ENCODE results near the gene HOXB7. TPM values are rescaled to one million over a fixed set of nuclear protein-coding genes. Genes with fewer than 3 reads are reported as not detected.

Gene HOXB7
- total RNA-seq, 1 donor from 2014 or later: 3.6 TPM

DNA sequence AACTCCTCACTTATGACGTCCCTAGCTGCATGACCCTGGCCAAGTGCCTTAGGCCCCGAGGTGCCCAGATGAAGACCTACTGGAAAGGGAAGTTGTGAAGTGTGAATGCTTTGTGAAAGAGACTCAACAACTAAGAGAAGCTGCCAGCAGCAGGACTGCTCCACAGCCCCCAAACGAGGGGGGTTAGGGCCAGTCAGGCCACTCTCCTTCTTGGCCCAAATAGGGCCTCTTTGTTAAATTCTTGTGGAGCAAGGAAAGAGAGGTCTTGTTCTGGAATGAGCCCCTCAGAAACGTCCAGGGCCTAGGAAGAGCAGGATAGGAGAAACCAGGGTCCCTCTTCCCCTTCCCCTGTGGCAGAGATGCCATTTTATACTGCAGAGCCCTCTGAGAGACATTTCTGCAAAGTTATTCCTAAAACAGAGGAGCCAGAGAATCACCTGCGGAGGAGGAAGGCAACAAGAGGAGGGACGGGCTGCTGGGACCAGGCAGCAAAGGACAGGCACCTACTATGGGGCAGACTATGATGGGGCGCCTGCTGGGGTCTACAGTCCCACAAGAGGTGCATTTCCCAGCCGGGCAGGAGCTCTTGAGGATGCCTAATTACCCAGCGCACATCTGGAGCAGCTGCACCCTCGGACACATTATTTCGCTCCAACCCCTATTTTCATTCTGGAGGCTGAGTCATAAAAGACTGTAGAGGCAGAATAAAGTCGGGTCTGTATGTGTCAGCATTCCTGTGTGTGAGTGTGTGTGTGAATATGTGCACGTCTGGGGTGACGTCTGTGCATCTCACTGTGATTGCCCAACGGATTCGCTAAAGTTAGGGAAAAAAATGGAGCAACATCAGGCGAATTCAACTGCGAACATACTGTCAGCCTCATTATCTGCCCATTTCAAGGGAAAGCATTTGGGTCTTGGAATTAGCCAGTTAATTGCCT is 26.8 kb upstream of the HOXB7 start:
- H3K27me3 Mint-ChIP-seq (ENCODE audit: unreplicated experiment): peaks cover 39% of the 10 kb centered on the region
- no peaks in the 10 kb centered on the region for H3K36me3 Mint-ChIP-seq (ENCODE audit: low read depth, unreplicated experiment)
- no peaks in the 10 kb centered on the region for H3K9me3 Mint-ChIP-seq (ENCODE audit: unreplicated experiment)
- TF ChIP-seq, protein P1, sequence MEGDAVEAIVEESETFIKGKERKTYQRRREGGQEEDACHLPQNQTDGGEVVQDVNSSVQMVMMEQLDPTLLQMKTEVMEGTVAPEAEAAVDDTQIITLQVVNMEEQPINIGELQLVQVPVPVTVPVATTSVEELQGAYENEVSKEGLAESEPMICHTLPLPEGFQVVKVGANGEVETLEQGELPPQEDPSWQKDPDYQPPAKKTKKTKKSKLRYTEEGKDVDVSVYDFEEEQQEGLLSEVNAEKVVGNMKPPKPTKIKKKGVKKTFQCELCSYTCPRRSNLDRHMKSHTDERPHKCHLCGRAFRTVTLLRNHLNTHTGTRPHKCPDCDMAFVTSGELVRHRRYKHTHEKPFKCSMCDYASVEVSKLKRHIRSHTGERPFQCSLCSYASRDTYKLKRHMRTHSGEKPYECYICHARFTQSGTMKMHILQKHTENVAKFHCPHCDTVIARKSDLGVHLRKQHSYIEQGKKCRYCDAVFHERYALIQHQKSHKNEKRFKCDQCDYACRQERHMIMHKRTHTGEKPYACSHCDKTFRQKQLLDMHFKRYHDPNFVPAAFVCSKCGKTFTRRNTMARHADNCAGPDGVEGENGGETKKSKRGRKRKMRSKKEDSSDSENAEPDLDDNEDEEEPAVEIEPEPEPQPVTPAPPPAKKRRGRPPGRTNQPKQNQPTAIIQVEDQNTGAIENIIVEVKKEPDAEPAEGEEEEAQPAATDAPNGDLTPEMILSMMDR (IDR thresholded peaks at IDR 0.05; ENCODE audit: unreplicated experiment): no peak
- H3K4me3 Mint-ChIP-seq (ENCODE audit: unreplicated experiment): no peak overlapping the region
- peaks cover 11% of the 10 kb centered on the region for H3K4me1 Mint-ChIP-seq (ENCODE audit: unreplicated experiment)
- no peak overlapping the region for H3K27ac Mint-ChIP-seq (ENCODE audit: unreplicated experiment)
- DNase-seq (ENCODE audit: low spot score): no peak

DNA sequence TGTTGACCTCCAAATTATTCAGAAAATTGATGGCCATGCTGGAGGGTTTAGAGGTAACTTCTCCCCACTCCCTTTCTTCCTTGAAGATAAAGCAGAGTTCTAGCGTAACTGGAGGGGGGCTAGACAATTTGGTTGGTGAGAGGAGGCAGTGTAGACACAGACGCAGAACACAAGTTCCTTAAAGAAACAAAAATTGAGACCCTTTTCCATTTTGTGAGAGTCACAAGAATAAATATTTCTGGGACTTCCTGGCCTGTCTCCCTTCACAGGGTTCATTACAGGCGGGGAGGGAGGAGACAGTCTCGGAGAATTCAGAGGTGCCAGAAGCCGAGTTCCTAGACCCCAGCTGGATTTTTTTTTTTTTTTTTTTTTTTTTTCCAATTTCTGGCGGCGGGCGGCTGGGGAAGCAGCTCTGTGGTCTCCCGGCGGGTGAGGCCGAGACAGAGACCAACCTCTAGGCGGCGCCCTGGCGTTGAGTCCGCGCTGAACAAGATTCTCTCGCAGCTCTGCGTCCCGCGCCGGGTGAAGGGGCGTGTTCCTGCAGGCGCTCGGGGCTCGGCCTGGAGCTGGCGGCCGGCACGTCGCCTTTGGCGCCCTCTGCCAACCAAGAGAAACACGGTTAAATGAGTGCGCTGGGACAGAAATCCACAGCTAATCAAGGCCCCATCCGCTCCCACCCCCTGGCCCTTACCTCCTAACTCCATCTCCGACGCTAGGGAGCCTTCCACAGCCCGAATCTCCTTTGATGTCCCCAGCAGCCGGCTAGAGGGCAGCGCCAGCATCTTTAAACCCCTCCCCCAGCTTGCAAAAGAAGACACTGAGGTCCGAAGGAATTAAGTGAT is 25.6 kb upstream of the HOXB7 start:
- Mint-ChIP-seq H3K36me3 (ENCODE audit: low read depth, unreplicated experiment) (no peaks in the 10 kb centered on the region), H3K27me3 (ENCODE audit: unreplicated experiment) (peaks cover 35% of the 10 kb centered on the region), H3K27ac (ENCODE audit: unreplicated experiment) (peak overlapping the region; percentile 10), H3K9me3 (ENCODE audit: unreplicated experiment) (no peaks in the 10 kb centered on the region), H3K4me1 (ENCODE audit: unreplicated experiment) (peaks cover 13% of the 10 kb centered on the region), H3K4me3 (ENCODE audit: unreplicated experiment) (no peak overlapping the region)
- DNase-seq (ENCODE audit: low spot score): peak; percentile 99
- TF ChIP-seq, protein P1 (IDR thresholded peaks at IDR 0.05; ENCODE audit: unreplicated experiment): peak; percentile 74

DNA sequence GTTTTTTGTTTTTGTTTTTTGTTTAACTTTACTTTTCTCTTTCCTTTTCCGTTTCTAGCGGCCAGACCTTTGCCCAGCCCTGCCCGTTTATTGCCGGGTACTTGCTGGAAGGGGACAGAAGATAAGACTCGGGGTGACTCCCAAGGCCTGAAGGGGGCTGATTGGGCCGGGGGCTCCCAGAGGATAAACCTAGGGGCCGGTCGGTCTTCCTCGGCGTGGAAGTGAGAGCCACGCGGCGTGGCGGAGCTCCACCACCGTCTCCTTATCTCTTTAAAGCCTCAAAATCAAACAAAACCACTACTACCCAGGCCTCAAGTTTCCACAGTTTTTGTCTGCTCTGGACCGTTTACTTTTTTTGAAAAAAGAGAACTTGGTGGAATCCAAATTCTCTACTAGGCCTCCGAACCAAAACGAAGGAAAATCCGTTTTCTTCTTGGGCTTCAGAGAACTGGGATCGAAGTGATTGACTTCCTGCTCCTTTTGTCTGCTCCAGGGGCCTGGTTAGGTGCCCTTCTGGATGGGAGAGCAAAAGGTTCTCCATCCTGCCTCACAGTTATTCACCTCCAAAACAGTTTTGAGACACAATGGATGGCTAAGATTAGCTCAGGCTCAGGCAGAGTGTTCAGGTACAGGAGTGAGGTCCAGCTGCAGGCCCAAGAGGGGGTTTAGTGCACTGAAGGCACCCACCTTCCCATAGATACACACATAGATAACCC is 23.8 kb upstream of the HOXB7 start:
- Mint-ChIP-seq H3K27me3 (ENCODE audit: unreplicated experiment) (peaks cover 39% of the 10 kb centered on the region), H3K4me3 (ENCODE audit: unreplicated experiment) (peak overlapping the region; percentile 51), H3K4me1 (ENCODE audit: unreplicated experiment) (peaks cover 15% of the 10 kb centered on the region), H3K27ac (ENCODE audit: unreplicated experiment) (no peak overlapping the region), H3K36me3 (ENCODE audit: low read depth, unreplicated experiment) (no peaks in the 10 kb centered on the region), H3K9me3 (ENCODE audit: unreplicated experiment) (no peaks in the 10 kb centered on the region)
- no peak for DNase-seq (ENCODE audit: low spot score)
- TF ChIP-seq, protein P1 (IDR thresholded peaks at IDR 0.05; ENCODE audit: unreplicated experiment): no peak

DNA sequence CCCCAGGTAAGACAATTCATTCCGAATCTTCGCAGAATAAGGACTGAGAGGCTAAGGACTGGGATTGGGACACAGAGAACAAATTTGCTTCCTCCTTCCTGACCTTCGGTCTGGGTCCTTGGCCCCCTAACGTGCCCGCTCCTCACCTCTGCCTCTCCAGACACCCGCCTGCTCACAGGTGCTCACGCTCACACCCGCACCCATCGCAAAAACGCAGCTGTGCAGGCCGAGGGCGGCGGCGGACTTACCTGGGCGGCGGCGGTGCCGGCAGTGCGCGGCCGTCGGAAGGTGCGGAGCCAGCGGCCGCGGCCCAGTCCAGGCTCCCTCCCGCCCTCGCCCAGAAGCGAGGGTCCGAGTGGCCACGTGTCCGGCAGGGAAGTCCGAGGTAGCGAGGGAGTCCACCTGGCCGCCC is 22.5 kb upstream of the HOXB7 start:
- TF ChIP-seq, protein P1 (IDR thresholded peaks at IDR 0.05; ENCODE audit: unreplicated experiment): no peak
- no peak for DNase-seq (ENCODE audit: low spot score)
- Mint-ChIP-seq H3K9me3 (ENCODE audit: unreplicated experiment) (no peaks in the 10 kb centered on the region), H3K27ac (ENCODE audit: unreplicated experiment) (no peak overlapping the region), H3K27me3 (ENCODE audit: unreplicated experiment) (peaks cover 44% of the 10 kb centered on the region), H3K36me3 (ENCODE audit: low read depth, unreplicated experiment) (no peaks in the 10 kb centered on the region), H3K4me3 (ENCODE audit: unreplicated experiment) (no peak overlapping the region), H3K4me1 (ENCODE audit: unreplicated experiment) (peaks cover 15% of the 10 kb centered on the region)

All from endothelial cell (in vitro differentiated cells).